IMR-90 (cell line): Measurements from ENCODE around the gene SEPTIN10. TPM values are rescaled to one million over a fixed set of nuclear protein-coding genes. Genes with fewer than 3 reads are reported as not detected.

ENCODE experiments used
- ATAC-seq: fragments of 200-7000 bp; cut with Tn5 transposase; 2 replicates; pipeline ENCODE4 v1.9.1; 2020; ENCODE audit warnings: low read depth, mild to moderate bottlenecking, moderate library complexity
- BruUV-seq: library from RNA; stranded (reverse); fragments of 400-500 nt; replicated peaks from 2 replicates; lab custom pipeline; 2021; lab: Mats Ljungman, UMichigan
- CTCF ChIA-PET: fragments of 300-600 bp; formaldehyde crosslinking; extraction: SDS; loops from one replicate; lab custom pipeline; 2021; ENCODE audit warnings: antibody characterized with exemption; lab: Yijun Ruan, JAX
- POLR2A ChIA-PET: fragments of 300-600 bp; sonication (Branson Sonifier 250); formaldehyde crosslinking; loops from one replicate; lab custom pipeline; 2022; ENCODE audit warnings: antibody characterized with exemption; ENCODE audit not compliant: unreplicated experiment; lab: Charles Lee
- DNase-seq: peaks from one replicate; pipeline ENCODE4 v3.0.0; 2013
- H2AFZ ChIP-seq: replicated peaks from 2 replicates; pipeline ENCODE3; 2013; ENCODE audit warnings: low read length, mild to moderate bottlenecking; ENCODE audit not compliant: poor library complexity
- H2AK5ac ChIP-seq: 2 replicates; pipeline ENCODE4 v1.6.1; 2013; ENCODE audit warnings: low read depth, low read length, inconsistent platforms
- H2AK9ac ChIP-seq: replicated peaks from 2 replicates; pipeline ENCODE3; 2013; ENCODE audit warnings: mild to moderate bottlenecking, low read depth, low read length, moderate library complexity; ENCODE audit not compliant: poor library complexity
- H2BK120ac ChIP-seq: 2 replicates; pipeline ENCODE4 v1.6.1; 2013; ENCODE audit warnings: low read depth, low read length, inconsistent platforms
- H2BK15ac ChIP-seq: 3 replicates; pipeline ENCODE4 v1.6.1; 2013; ENCODE audit warnings: low read depth, low read length, inconsistent platforms
- H2BK20ac ChIP-seq: 2 replicates; pipeline ENCODE4 v1.6.1; 2013; ENCODE audit warnings: low read depth, mild to moderate bottlenecking, inconsistent platforms, low read length, moderate library complexity
- H2BK5ac ChIP-seq: 2 replicates; pipeline ENCODE4 v1.6.1; 2013; ENCODE audit warnings: mild to moderate bottlenecking, low read depth, low read length, inconsistent platforms; ENCODE audit not compliant: poor library complexity, severe bottlenecking
- H3K14ac ChIP-seq: replicated peaks from 2 replicates; pipeline ENCODE4 v1.6.1; 2013; ENCODE audit warnings: low read depth, low read length, inconsistent platforms
- H3K18ac ChIP-seq: 2 replicates; pipeline ENCODE4 v1.6.1; 2013; ENCODE audit warnings: low read depth, low read length, control low read depth
- H3K23ac ChIP-seq: 2 replicates; pipeline ENCODE4 v1.6.1; 2013; ENCODE audit warnings: low read depth, low read length, inconsistent platforms
- H3K27ac ChIP-seq: 2 replicates; pipeline ENCODE4 v1.5.1; 2013; ENCODE audit warnings: mild to moderate bottlenecking, control low read depth, low read length; ENCODE audit not compliant: insufficient read depth
- H3K27me3 ChIP-seq: 2 replicates; pipeline ENCODE4 v1.6.1; 2013; ENCODE audit warnings: low read length; ENCODE audit not compliant: control insufficient read depth, insufficient read depth
- H3K36me3 ChIP-seq: 2 replicates; pipeline ENCODE4 v1.6.1; 2013; ENCODE audit warnings: low read length, mixed read lengths; ENCODE audit not compliant: control insufficient read depth, insufficient read depth
- H3K4ac ChIP-seq: 2 replicates; pipeline ENCODE4 v1.6.1; 2013; ENCODE audit warnings: low read depth, low read length, inconsistent platforms
- H3K4me1 ChIP-seq: 2 replicates; pipeline ENCODE4 v1.6.1; 2013; ENCODE audit warnings: low read length, mixed read lengths; ENCODE audit not compliant: control insufficient read depth, insufficient read depth
- H3K4me2 ChIP-seq: 2 replicates; pipeline ENCODE4 v1.6.1; 2013; ENCODE audit warnings: low read depth, mild to moderate bottlenecking, control low read depth, low read length, moderate library complexity
- H3K4me3 ChIP-seq: 2 replicates; pipeline ENCODE4 v1.5.1; 2013; ENCODE audit warnings: low read depth, mild to moderate bottlenecking, control low read depth, low read length, moderate library complexity; ENCODE audit not compliant: insufficient read depth
- H3K56ac ChIP-seq: 2 replicates; pipeline ENCODE4 v1.6.1; 2013; ENCODE audit warnings: low read length, inconsistent platforms; ENCODE audit not compliant: insufficient read depth; ENCODE audit errors: extremely low read depth
- H3K79me1 ChIP-seq, 2 experiments: 2 replicates each; pipeline ENCODE4 v1.6.1; 2013; ENCODE audit warnings: low read length in 2 of 2, inconsistent platforms in 1 of 2, low read depth in 1 of 2
- H3K9ac ChIP-seq: 2 replicates; pipeline ENCODE4 v1.6.1; 2013; ENCODE audit warnings: low read depth, low read length, control low read depth
- H3K9me1 ChIP-seq: 2 replicates; pipeline ENCODE4 v1.6.1; 2013; ENCODE audit warnings: low read length, inconsistent platforms; ENCODE audit not compliant: insufficient read depth
- H3K9me3 ChIP-seq: 2 replicates; pipeline ENCODE4 v1.6.1; 2013; ENCODE audit warnings: low read length; ENCODE audit not compliant: control insufficient read depth, insufficient read depth
- H4K20me1 ChIP-seq: 2 replicates; pipeline ENCODE4 v1.6.1; 2013; ENCODE audit warnings: low read length, inconsistent platforms; ENCODE audit not compliant: insufficient read depth
- H4K5ac ChIP-seq: 2 replicates; pipeline ENCODE4 v1.6.1; 2013; ENCODE audit warnings: mild to moderate bottlenecking, low read depth, low read length, control low read depth
- H4K8ac ChIP-seq, 2 experiments: 2 replicates each; pipeline ENCODE4 v1.6.1; 2013; ENCODE audit warnings: low read depth in 2 of 2, low read length in 2 of 2, control low read depth in 1 of 2, inconsistent platforms in 1 of 2
- H4K91ac ChIP-seq: 2 replicates; pipeline ENCODE4 v1.6.1; 2013; ENCODE audit warnings: low read depth, low read length, inconsistent platforms; ENCODE audit not compliant: insufficient read depth
- CEBPB ChIP-seq: IDR thresholded peaks from 2 replicates; pipeline ENCODE4 v1.6.1; 2012; ENCODE audit warnings: low read depth, low read length, improper control_type of control experiment
- POLR2A ChIP-seq: IDR thresholded peaks from 2 replicates; pipeline ENCODE4 v1.6.1; 2012; ENCODE audit warnings: mild to moderate bottlenecking, low read depth, low read length
- RAD21 ChIP-seq: IDR thresholded peaks from 2 replicates; pipeline ENCODE4 v1.6.1; 2012; ENCODE audit warnings: low read length, improper control_type of control experiment
- SMC3 ChIP-seq: fragments of 150-350 bp; IDR thresholded peaks from 2 replicates; pipeline ENCODE4 v1.6.1; 2016; ENCODE audit warnings: low read depth, mild to moderate bottlenecking, antibody characterized with exemption, low read length, moderate library complexity
- WGBS, 2 experiments: methylation state at CpG; one replicate each; pipeline versions ENCODE4 v1.1.5 to v1.1.7; 2013; ENCODE audit warnings: missing lambda C conversion rate in 2 of 2; ENCODE audit not compliant: insufficient read length in 1 of 2; ENCODE audit errors: extremely low coverage in 2 of 2; 5-methylcytosine and 5-hydroxymethylcytosine counted together
- dilution Hi-C: fragments of 300-500 bp; cut with HindIII; formaldehyde crosslinking; loops from one replicate; pipeline ENCODE4 v1.14.3; 2018; ENCODE audit warnings: low sequenced_read_pairs; ENCODE audit not compliant: unreplicated experiment
- in situ Hi-C: fragments of 300-500 bp; cut with MboI; formaldehyde crosslinking; loops from 3 replicates; pipeline ENCODE4 v1.14.3; 2019; ENCODE audit warnings: low sequenced_read_pairs, inconsistent platforms, mixed read lengths
- intact Hi-C: fragments of 100-400 bp; cut with micrococcal nuclease; formaldehyde crosslinking; loops from 2 replicates; pipeline ENCODE4 v1.10.0; 2022
- polyA plus RNA-seq, 3 experiments: library from polyadenylated mRNA; depleted of rRNA; stranded (reverse); fragments of >200 nt; gene quantifications; 2 replicates each; pipeline ENCODE4 v1.2.3, GENCODE V29; 2012; ENCODE audit warnings: low replicate concordance in 1 of 3
- total RNA-seq: library from RNA; depleted of rRNA; stranded (reverse); fragments of >200 nt; gene quantifications from 2 replicates; pipeline ENCODE4 v1.2.3, GENCODE V29; 2012
- TF ChIP-seq, protein P1 (sequence below): conservative IDR thresholded peaks from 2 replicates; pipeline ENCODE4 v1.5.1; 2012; ENCODE audit warnings: mild to moderate bottlenecking, low read depth, low read length, improper control_type of control experiment

SEPTIN10 gene
- total and polyA plus RNA-seq, 2 of the 4 experiments (the other 2 are of a cell fraction) = 55.4 to 82.6 TPM

DNA sequence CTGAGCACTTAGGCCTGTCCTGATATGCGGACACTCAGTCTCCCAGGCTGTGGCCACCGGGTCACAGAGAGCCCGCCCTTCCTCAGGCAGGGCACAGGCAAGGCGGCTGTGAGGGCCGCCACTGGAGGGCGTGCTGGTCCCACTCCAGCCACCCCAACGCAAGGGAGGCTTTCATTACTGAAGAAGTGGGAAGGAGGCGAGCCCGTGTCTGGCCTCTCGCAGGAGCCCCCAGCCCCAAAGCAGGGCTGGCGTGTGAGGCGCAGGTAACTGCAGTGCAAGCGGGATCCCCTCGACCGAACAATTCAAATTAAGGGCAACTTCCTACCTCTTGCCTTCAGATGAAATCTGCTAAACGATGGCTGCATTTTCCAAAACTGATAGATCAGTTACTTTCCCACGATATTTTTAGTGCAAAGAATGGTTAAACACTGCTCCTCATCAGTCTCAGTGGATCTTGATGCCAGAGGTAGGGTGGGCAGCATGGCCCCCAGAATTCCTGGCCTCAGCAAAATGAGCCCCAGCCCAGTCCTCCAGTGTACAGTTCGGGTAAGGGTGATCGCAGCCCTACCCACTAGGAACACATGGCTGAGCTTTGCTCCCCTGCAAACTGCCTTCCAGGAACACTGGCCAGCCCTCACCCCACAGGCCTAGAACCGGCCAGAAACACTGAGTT is 97.2 kb downstream of the SEPTIN10 start:
- Histone ChIP-seq H2BK15ac (no peak overlapping the region), H2BK5ac (no peak overlapping the region), H3K14ac (no peak overlapping the region), H3K4me3 (no peak overlapping the region), H2AK9ac (no peak overlapping the region), H3K36me3 (no peaks in the 10 kb centered on the region), H3K27me3 (peaks cover 6% of the 10 kb centered on the region; the same call in 1 of the 2 replicates), H3K27ac (no peak overlapping the region), H2BK20ac (no peak overlapping the region), H3K79me1 (0 out of 4 replicates have a peak, but pooled peaks cover 0 to 6% of the 10 kb centered on the region in 2 experiments), H3K9me3 (no peaks in the 10 kb centered on the region), H2AK5ac (no peak overlapping the region), H3K23ac (no peak overlapping the region), H4K8ac (no peak overlapping the region), H3K9ac (no peak overlapping the region), H3K56ac (no peak overlapping the region), H3K4ac (no peak overlapping the region), H2BK120ac (no peak overlapping the region), H4K5ac (no peak overlapping the region), H2AFZ (no peak overlapping the region), H4K20me1 (peaks cover 8% of the 10 kb centered on the region; the same call in 1 of the 2 replicates), H4K91ac (no peak overlapping the region), H3K9me1 (peaks cover 14% of the 10 kb centered on the region; the same call in 1 of the 2 replicates), H3K4me2 (no peak overlapping the region), H3K4me1 (peaks cover 8% of the 10 kb centered on the region), H3K18ac (no peak overlapping the region)
- peak; percentile 54; the same call in 1 of the 2 replicates for ATAC-seq
- WGBS, 2 experiments = 20% methylated on average over 1 of the region's 20 CpGs; no CpG with 5 or more reads in 1 of the 2 experiments
- in situ Hi-C loops = no loop called here
- intact Hi-C loops = loop anchor here (10.0 kb wide), 1 partner anchor 58 kb away; no protein-coding TSS in a partner anchor
- DNase-seq = peak; percentile 23
- dilution Hi-C loops = no loop called here
- ChIA-PET POLR2A (no interaction called here), CTCF (no interaction called here)
- peak; percentile 68 for TF ChIP-seq RAD21
- TF ChIP-seq POLR2A = no peak
- TF ChIP-seq, protein P1, sequence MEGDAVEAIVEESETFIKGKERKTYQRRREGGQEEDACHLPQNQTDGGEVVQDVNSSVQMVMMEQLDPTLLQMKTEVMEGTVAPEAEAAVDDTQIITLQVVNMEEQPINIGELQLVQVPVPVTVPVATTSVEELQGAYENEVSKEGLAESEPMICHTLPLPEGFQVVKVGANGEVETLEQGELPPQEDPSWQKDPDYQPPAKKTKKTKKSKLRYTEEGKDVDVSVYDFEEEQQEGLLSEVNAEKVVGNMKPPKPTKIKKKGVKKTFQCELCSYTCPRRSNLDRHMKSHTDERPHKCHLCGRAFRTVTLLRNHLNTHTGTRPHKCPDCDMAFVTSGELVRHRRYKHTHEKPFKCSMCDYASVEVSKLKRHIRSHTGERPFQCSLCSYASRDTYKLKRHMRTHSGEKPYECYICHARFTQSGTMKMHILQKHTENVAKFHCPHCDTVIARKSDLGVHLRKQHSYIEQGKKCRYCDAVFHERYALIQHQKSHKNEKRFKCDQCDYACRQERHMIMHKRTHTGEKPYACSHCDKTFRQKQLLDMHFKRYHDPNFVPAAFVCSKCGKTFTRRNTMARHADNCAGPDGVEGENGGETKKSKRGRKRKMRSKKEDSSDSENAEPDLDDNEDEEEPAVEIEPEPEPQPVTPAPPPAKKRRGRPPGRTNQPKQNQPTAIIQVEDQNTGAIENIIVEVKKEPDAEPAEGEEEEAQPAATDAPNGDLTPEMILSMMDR = peak; percentile 66
- peak; percentile 51 for TF ChIP-seq SMC3
- no peak for TF ChIP-seq CEBPB
- no TSS peak for BruUV-seq
